ELF-1 (cell line): ENCODE results near the gene ATP1A1.

Experiments
- DNase-seq: peaks from one replicate; pipeline ENCODE4 v3.0.0-alpha.2; 2016; ENCODE audit warnings: low read depth, low spot score

Gene ATP1A1

DNA sequence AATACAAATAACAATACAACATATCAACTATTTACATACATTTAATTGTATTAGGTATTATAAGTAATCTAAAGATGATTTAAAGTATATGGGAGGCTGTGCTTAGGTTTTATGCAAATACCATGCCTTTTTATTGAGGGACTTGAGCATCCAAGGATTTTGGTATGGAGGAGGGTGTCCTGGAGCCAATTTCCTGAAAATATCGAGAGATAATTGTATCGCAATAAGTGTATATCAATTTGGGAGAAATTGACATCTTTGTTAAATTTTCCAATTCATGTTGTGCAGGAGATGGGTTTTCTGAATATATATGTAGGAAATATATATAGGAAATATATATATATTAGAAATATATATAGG is 63.5 kb downstream of the ATP1A1 start:
- no peak for DNase-seq

GRCh38 chr1:116439701-116440100 is 66.7 kb downstream of the ATP1A1 start:
- no peak for DNase-seq

GRCh38 chr1:116440731-116441130 is 67.7 kb downstream of the ATP1A1 start:
- no peak for DNase-seq

- DNase-seq = no peak
These were observed 72.5 kb downstream of the ATP1A1 start for GRCh38 chr1:116445534-116445933.

- no peak for DNase-seq
These were observed 73.6 kb downstream of the ATP1A1 start for GRCh38 chr1:116446686-116447085.

DNA sequence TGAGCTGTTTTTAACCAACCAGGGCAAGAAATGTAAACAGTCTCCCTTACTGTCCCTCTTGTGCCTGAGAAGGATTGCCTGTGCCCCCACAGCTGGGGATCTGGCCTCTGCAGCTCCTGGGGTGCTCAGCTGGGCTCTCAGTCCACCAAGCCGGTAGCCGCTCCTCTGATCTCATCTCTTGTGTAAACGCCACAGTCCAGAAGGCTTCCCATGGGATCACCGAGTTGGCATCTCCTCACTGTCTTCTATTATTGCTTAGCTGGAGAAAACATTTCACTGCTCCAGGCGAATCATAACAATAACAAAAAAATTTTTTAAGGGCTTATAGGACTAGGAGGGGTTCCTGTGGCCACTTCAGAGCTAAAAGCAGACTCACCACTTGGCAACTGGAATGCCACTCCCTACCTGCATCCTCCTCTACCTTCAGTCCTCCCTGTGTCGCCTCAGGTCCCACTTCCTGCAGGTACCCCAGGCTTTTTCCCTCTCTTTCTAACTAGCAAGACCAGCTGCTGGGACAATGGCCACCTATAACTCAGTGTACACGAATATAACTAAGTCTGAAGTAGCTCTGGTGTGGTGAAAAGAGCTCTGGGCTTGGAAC is 75.8 kb downstream of the ATP1A1 start:
- no peak for DNase-seq

DNA sequence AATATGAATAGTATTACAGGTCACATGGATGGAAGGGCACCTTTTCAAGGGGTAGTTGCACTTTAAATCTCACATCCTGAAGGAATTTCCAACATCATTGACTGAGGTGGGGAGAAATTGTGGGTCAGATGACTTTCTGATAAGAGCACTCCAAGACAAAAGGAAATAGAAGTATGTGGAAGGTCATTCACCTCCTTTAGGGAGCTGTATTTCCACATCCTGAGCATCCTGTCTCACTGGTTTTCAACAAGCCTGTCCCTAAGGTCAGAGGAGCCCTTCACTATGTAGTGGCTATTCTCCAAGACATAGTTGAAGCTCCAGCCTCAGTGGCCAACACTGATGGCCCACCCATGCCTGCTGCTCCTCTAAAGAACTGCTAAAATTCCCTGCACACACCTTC is 76.5 kb downstream of the ATP1A1 start:
- no peak for DNase-seq

DNA sequence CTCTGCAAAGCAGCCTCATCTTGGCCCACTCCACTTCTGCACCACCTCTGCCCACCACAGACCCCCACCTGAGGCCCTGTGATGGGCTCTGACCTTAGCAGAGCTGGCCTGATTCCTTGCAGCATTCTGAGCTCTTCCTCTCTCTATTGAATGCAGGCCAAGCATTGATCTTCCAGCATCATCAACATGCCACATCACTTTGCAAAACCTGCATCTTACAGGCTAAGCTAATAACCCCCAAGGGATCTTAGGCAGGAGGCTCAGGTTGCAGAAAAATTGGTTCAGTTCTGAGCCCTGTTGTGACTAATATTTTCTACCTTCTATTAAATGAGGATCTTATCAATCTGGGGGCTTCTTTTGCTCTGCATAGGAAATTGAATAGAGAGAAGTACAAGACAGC is 78.7 kb downstream of the ATP1A1 start:
- no peak for DNase-seq

- DNase-seq = no peak
These were observed 80.4 kb downstream of the ATP1A1 start for GRCh38 chr1:116453481-116453880.

DNA sequence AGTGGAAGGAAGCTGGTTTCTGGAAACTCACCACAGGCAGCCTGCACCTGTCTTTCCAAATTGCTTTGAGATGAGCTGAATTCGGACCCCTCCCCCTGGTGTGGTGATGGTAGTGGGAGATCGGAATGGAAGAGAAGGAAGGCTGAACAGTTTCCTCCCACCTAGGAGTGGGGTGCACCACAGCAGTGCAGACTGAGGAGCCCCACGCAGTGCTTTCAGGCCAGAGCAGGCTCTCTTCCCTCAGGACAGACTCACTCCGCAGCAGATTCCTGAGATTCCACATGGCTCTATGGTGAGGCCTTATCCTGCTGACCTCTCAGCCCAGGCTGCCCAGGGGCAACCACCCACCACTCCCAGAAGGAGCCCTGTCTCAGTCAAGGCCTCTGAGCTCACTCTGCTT is 80.9 kb downstream of the ATP1A1 start:
- DNase-seq = peak; percentile 89
